Testis (tissue), 3 donors: ENCODE measurements around the gene RMDN2. TPM values are rescaled to one million over a fixed set of nuclear protein-coding genes. Genes with fewer than 3 reads are reported as not detected.
"Not testable (repeated sequence)": the region's sequence is repeated elsewhere in the genome, so short reads cannot be mapped to it uniquely, and the experiment has no call there.

ENCODE experiments used
- DNase-seq: peaks from one replicate; pipeline ENCODE4 v3.0.0-alpha.2; 2019
- H3K27ac ChIP-seq, 2 donors: fragments of 200-600 bp; sonication (generic); one replicate each; pipeline ENCODE4 v1.5.1; 2019
- H3K27me3 ChIP-seq: fragments of 200-600 bp; sonication (generic); one replicate; pipeline ENCODE4 v1.5.1; 2019
- H3K36me3 ChIP-seq: fragments of 200-600 bp; sonication (generic); one replicate; pipeline ENCODE4 v1.5.1; 2017; ENCODE audit warnings: low read depth; ENCODE audit errors: missing control alignments
- H3K4me1 ChIP-seq: fragments of 200-600 bp; sonication (generic); one replicate; pipeline ENCODE4 v1.5.1; 2019
- H3K4me3 ChIP-seq, 2 donors: fragments of 200-600 bp; sonication (generic); one replicate each; pipeline ENCODE4 v1.5.1; 2017 to 2019
- H3K9me3 ChIP-seq: fragments of 200-600 bp; sonication (generic); one replicate; pipeline ENCODE4 v1.5.1; 2017
- POLR2A ChIP-seq: fragments of 450-650 bp; IDR thresholded peaks from one replicate; pipeline ENCODE4 v1.6.1; 2017; ENCODE audit warnings: antibody characterized with exemption, mild to moderate bottlenecking, moderate library complexity
- WGBS, 2 donors: methylation state at CpG; one replicate each; pipeline ENCODE4 v1.1.5; 2018; 5-methylcytosine and 5-hydroxymethylcytosine counted together
- intact Hi-C: fragments of 100-400 bp; cut with DNase I; formaldehyde crosslinking; loops from one replicate; pipeline ENCODE4 v1.15.1; 2023; ENCODE audit warnings: low total_unique reads
- polyA plus RNA-seq: library from polyadenylated mRNA; stranded (reverse); fragments of 350-450 nt; fragmentation: Illumina TruSeq; extraction: RNeasy Lipid Tissue Mini Kit (QIAGEN cat#74804); gene quantifications from one replicate; pipeline ENCODE4 v1.2.3, GENCODE V29; 2014; ENCODE audit warnings: low read depth, low replicate concordance; ENCODE audit not compliant: insufficient read depth
- total RNA-seq, 2 donors: library from RNA; depleted of rRNA; stranded (reverse); fragments of >200 nt; gene quantifications; one replicate each; pipeline ENCODE4 v1.2.3, GENCODE V29; 2016
- TF ChIP-seq, protein P1 (sequence below), 3 experiments: fragments of 450-650 bp in 2 of 3; fragments of 200-600 bp in 1 of 3; sonication (generic) in 1 of 3; IDR thresholded peaks; one replicate each; pipeline ENCODE4 v1.5.1; 2016 to 2019; ENCODE audit warnings: antibody characterized with exemption in 3 of 3, mild to moderate bottlenecking in 2 of 3, moderate library complexity in 1 of 3

The RMDN2 gene
- total and polyA plus RNA-seq, 3 donors from 2014 or later, result 22.8 to 34.9 (median 31.6) TPM

DNA sequence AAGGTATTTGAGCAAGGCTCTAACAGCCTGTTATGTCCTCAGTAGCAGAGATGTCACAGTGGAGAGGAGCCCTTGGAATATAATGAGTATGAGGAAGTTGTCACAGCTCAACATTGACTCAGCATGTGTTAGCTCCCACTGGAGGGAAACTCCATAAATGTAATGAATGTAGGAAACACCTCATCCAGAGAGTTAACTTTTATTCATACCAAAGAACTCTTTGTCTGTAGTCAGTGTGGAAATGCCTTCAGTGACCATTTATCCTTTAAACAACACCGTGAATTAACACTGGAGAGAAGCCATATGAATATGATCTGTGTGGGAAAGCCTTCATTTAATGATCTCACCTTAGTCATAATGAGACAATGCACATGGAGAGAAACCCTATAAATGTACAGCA is 91.1 kb downstream of the RMDN2 start:
- H3K9me3 ChIP-seq, result no peaks in the 10 kb centered on the region
- 89 to 96% methylated on average over 1 of the region's 1 CpG for WGBS, 2 donors
- no peaks in the 10 kb centered on the region for H3K4me1 ChIP-seq
- intact Hi-C loops, result no loop called here
- no peaks in the 10 kb centered on the region for H3K36me3 ChIP-seq
- DNase-seq, result no peak
- H3K4me3 ChIP-seq, result no peak overlapping the region
- TF ChIP-seq POLR2A, result no peak
- TF ChIP-seq, protein P1, sequence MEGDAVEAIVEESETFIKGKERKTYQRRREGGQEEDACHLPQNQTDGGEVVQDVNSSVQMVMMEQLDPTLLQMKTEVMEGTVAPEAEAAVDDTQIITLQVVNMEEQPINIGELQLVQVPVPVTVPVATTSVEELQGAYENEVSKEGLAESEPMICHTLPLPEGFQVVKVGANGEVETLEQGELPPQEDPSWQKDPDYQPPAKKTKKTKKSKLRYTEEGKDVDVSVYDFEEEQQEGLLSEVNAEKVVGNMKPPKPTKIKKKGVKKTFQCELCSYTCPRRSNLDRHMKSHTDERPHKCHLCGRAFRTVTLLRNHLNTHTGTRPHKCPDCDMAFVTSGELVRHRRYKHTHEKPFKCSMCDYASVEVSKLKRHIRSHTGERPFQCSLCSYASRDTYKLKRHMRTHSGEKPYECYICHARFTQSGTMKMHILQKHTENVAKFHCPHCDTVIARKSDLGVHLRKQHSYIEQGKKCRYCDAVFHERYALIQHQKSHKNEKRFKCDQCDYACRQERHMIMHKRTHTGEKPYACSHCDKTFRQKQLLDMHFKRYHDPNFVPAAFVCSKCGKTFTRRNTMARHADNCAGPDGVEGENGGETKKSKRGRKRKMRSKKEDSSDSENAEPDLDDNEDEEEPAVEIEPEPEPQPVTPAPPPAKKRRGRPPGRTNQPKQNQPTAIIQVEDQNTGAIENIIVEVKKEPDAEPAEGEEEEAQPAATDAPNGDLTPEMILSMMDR (IDR thresholded peaks at IDR 0.05), result no peak
- H3K27me3 ChIP-seq, result no peaks in the 10 kb centered on the region
- H3K27ac ChIP-seq, result no peak overlapping the region

DNA sequence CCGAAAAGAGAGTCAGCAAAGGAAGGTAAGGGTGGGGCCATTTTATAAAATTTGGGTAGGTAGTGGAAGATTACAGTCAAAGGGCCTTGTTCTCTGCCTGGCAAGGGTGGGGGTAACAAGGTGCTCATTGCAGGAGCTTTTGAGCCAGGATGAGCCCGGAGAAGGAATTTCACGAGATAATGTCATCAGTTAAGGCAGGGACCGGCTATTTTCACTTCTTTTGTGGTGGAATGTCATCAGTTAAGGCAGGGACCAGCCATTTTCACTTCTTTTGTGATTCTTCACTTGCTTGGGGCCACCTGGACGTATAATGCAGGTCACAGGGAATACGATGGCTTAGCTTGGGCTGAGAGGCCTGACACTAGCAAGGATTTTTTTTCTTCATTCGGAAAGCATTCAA is 92.7 kb downstream of the RMDN2 start:
- H3K27ac ChIP-seq, result no peak overlapping the region
- WGBS, 2 donors, result 81 to 93% methylated on average over 7 of the region's 7 CpGs
- no peaks in the 10 kb centered on the region for H3K27me3 ChIP-seq
- H3K36me3 ChIP-seq, result no peaks in the 10 kb centered on the region
- H3K9me3 ChIP-seq, result no peaks in the 10 kb centered on the region
- no peak for DNase-seq
- H3K4me3 ChIP-seq, result no peak overlapping the region
- no peaks in the 10 kb centered on the region for H3K4me1 ChIP-seq
- intact Hi-C loops, result no loop called here
- TF ChIP-seq POLR2A, result no peak
- TF ChIP-seq, protein P1 (IDR thresholded peaks at IDR 0.05), result no peak

DNA sequence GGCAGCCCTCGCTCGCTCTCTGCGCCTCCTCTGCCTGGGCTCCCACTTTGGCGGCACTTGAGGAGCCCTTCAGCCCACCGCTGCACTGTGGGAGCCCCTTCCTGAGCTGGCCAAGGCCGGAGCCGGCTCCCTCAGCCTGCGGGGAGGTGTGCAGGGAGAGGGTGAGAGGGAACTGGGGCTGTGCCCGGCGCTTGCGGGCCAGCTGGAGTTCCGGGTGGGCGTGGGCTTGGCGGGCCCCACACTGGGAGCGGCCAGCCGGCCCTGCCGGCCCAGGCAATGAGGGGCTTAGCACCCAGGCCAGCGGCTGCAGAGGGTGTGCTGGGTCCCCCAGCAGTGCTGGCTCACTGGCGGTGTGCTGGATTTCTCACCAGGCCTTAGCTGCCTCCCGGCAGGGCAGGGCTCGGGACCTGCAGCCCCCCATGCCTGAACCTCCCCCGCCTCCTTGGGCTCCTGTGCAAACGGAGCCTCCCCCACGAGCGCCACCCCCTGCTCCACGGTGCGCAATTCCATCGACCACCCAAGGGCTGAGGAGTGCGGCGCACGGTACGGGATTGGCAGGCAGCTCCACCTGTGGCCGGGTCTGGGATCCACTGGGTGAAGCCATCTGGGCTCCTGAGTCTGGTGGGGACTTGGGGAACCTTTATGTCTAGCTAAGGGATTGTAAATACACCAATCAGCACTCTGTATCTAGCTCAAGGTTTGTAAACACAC is 95.4 kb downstream of the RMDN2 start:
- WGBS, 2 donors, result 60 to 88% methylated on average over 1 to 25 of the region's 33 CpGs
- H3K27me3 ChIP-seq, H3K27ac ChIP-seq, DNase-seq, H3K36me3 ChIP-seq, intact Hi-C loops, H3K4me1 ChIP-seq, H3K9me3 ChIP-seq: not testable (repeated sequence)
- H3K4me3 ChIP-seq, result peak overlapping the region; percentile 24 to 35

DNA sequence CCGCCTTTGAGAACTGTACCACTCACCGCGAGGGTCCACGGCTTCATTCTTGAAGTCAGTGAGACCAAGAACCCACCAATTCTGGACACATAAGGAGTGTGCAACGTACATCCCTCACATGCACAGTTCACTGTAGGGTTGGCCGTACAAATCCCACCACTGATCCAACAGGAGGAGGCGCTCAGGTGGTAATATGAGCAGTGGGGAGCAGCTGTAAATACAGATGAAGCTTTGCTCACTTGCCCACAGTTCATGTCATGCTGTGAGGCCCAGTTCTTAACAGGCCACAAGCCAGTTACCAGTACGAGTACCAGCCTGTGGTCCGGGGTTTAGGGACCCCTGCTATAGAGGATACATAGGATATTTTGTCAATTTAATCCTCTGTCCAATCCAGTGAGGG is 96.5 kb downstream of the RMDN2 start:
- intact Hi-C loops, result no loop called here
- Histone ChIP-seq H3K4me1 (no peaks in the 10 kb centered on the region), H3K36me3 (no peaks in the 10 kb centered on the region), H3K27me3 (no peaks in the 10 kb centered on the region), H3K9me3 (no peaks in the 10 kb centered on the region), H3K4me3 (peak overlapping the region in 1 of 2 donors; percentile 24), H3K27ac (no peak overlapping the region)
- 78 to 79% methylated on average over 9 of the region's 9 CpGs for WGBS, 2 donors
- TF ChIP-seq POLR2A, result no peak
- TF ChIP-seq, protein P1 (IDR thresholded peaks at IDR 0.05), result no peak
- no peak for DNase-seq

DNA sequence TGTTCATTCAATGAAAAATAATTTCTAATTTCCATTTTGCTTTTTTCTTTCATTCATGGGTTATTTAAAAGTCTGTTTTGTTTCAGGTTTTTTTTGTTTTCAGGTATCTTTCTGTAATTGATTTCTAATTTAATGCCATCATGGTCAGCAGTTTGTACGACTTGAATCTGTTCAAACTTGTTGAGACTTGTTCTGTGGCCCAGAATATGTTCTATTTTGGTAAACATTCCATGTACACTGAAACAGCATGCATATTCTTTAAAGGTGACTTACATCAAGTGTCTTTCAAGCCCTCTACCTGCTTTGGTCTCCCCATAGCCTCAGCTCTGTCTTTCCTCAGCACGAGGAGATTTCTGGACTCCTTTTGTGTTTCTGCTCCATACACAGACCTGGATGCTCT is 101.8 kb downstream of the RMDN2 start:
- no peak overlapping the region for H3K4me3 ChIP-seq
- H3K27ac ChIP-seq, result no peak overlapping the region
- no peaks in the 10 kb centered on the region for H3K4me1 ChIP-seq
- no peaks in the 10 kb centered on the region for H3K36me3 ChIP-seq
- whole genome bisulfite sequencing, 2 donors, result 80 to 86% methylated on average over 2 of the region's 2 CpGs
- intact Hi-C loops, result no loop called here
- H3K9me3 ChIP-seq, result no peaks in the 10 kb centered on the region
- no peak for DNase-seq
- H3K27me3 ChIP-seq, result no peaks in the 10 kb centered on the region
- TF ChIP-seq, protein P1 (IDR thresholded peaks at IDR 0.05), result no peak
- no peak for TF ChIP-seq POLR2A
